NOMO-1 treated with DMSO at 0.1 percent for 48 hours (cell line): ENCODE results near the gene LRTM2.

ENCODE experiments used
- DNase-seq: peaks from one replicate; lab custom pipeline; 2025; ENCODE audit not compliant: unreplicated experiment; lab: John Stamatoyannopoulos, UW

The LRTM2 gene

GRCh38 chr12:1864456-1864855 is 44.1 kb downstream of the LRTM2 start:
- no peak for DNase-seq

GRCh38 chr12:1864867-1865266 is 44.5 kb downstream of the LRTM2 start:
- DNase-seq: no peak

GRCh38 chr12:1865284-1865866 is 45.0 kb downstream of the LRTM2 start:
- no peak for DNase-seq

- DNase-seq: no peak
Observed at GRCh38 chr12:1869145-1869544, 48.8 kb downstream of the LRTM2 start.

- DNase-seq: no peak
Observed at GRCh38 chr12:1870086-1870485, 49.7 kb downstream of the LRTM2 start.

- no peak for DNase-seq
Observed at GRCh38 chr12:1870998-1871917, 50.9 kb downstream of the LRTM2 start.

- DNase-seq: no peak
Observed at GRCh38 chr12:1872001-1872400, 51.6 kb downstream of the LRTM2 start.

- no peak for DNase-seq
Observed at GRCh38 chr12:1872448-1872847, 52.1 kb downstream of the LRTM2 start.

- DNase-seq: no peak
Observed at GRCh38 chr12:1873531-1874510, 53.5 kb downstream of the LRTM2 start.

- no peak for DNase-seq
Observed at GRCh38 chr12:1875608-1876007, 55.2 kb downstream of the LRTM2 start.

- no peak for DNase-seq
Observed at GRCh38 chr12:1876086-1876485, 55.7 kb downstream of the LRTM2 start.

- no peak for DNase-seq
Observed at GRCh38 chr12:1877169-1877878, 57.0 kb downstream of the LRTM2 start.

- no peak for DNase-seq
Observed at GRCh38 chr12:1878214-1878613, 57.8 kb downstream of the LRTM2 start.

GRCh38 chr12:1878695-1879094 is 58.3 kb downstream of the LRTM2 start:
- no peak for DNase-seq

GRCh38 chr12:1879633-1880032 is 59.3 kb downstream of the LRTM2 start:
- no peak for DNase-seq

GRCh38 chr12:1880153-1880845 is 59.9 kb downstream of the LRTM2 start:
- no peak for DNase-seq

- DNase-seq: no peak
Observed at GRCh38 chr12:1880876-1881275, 60.5 kb downstream of the LRTM2 start.

- DNase-seq: no peak
Observed at GRCh38 chr12:1881301-1881700, 60.9 kb downstream of the LRTM2 start.

GRCh38 chr12:1881936-1882335 is 61.6 kb downstream of the LRTM2 start:
- no peak for DNase-seq

- no peak for DNase-seq
Observed at GRCh38 chr12:1882405-1882804, 62.0 kb downstream of the LRTM2 start.
